ENCODE results near the gene SNAPC2.

- TF ChIP-seq POLR2A (IDR thresholded peaks at IDR 0.05) (no peak), POLR2AphosphoS5 (IDR thresholded peaks at IDR 0.05) (no peak), CTCF (IDR thresholded peaks at IDR 0.05) (no peak), EP300 (IDR thresholded peaks at IDR 0.05) (no peak)
Measured at GRCh38 chr19:7895565-7895964, 24.6 kb upstream of the SNAPC2 start.

Measured in upper lobe of left lung (tissue), 4 donors.